Neural progenitor cell (in vitro differentiated cells): ENCODE measurements around the gene TUG1.

Experiments used
- EZH2 ChIP-seq: fragments of 200-600 bp; sonication (generic); IDR thresholded peaks from 2 replicates; pipeline ENCODE4 v1.6.1; 2017; ENCODE audit warnings: antibody characterized with exemption, mild to moderate bottlenecking, moderate library complexity
- EZH2phosphoT487 ChIP-seq: fragments of 200-600 bp; sonication (generic); IDR thresholded peaks from 2 replicates; pipeline ENCODE4 v1.6.1; 2017; ENCODE audit warnings: antibody characterized with exemption
- TF ChIP-seq, protein P1 (sequence below): fragments of 200-600 bp; sonication (generic); IDR thresholded peaks from 2 replicates; pipeline ENCODE4 v1.5.1; 2017; ENCODE audit warnings: antibody characterized with exemption, mild to moderate bottlenecking

GRCh38 chr22:30969532-30970355 lies 679 bp downstream of the TUG1 start:
- TF ChIP-seq, protein P1, sequence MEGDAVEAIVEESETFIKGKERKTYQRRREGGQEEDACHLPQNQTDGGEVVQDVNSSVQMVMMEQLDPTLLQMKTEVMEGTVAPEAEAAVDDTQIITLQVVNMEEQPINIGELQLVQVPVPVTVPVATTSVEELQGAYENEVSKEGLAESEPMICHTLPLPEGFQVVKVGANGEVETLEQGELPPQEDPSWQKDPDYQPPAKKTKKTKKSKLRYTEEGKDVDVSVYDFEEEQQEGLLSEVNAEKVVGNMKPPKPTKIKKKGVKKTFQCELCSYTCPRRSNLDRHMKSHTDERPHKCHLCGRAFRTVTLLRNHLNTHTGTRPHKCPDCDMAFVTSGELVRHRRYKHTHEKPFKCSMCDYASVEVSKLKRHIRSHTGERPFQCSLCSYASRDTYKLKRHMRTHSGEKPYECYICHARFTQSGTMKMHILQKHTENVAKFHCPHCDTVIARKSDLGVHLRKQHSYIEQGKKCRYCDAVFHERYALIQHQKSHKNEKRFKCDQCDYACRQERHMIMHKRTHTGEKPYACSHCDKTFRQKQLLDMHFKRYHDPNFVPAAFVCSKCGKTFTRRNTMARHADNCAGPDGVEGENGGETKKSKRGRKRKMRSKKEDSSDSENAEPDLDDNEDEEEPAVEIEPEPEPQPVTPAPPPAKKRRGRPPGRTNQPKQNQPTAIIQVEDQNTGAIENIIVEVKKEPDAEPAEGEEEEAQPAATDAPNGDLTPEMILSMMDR = no peak
- TF ChIP-seq EZH2phosphoT487 = no peak
- TF ChIP-seq EZH2 = no peak
